CD4-positive, alpha-beta T cell (primary cell): ENCODE measurements around the gene ELANE. TPM values are rescaled to one million over a fixed set of nuclear protein-coding genes. Genes with fewer than 3 reads are reported as not detected.

ENCODE experiments used
- ATAC-seq: fragments of 200-7000 bp; cut with Tn5 transposase; one replicate; pipeline ENCODE4 v1.10.0; 2022; ENCODE audit warnings: mild to moderate bottlenecking; ENCODE audit not compliant: poor library complexity
- CTCF ChIA-PET: fragments of 350-600 bp; sonication (Branson Sonifier 250); formaldehyde crosslinking; loops from one replicate; lab custom pipeline; 2021; ENCODE audit warnings: antibody characterized with exemption, inconsistent platforms; lab: Charles Lee
- POLR2A ChIA-PET: fragments of 350-600 bp; sonication (Branson Sonifier 250); formaldehyde crosslinking; loops from one replicate; lab custom pipeline; 2021; ENCODE audit warnings: antibody characterized with exemption, inconsistent platforms; lab: Charles Lee
- DNase-seq, 14 experiments: peaks; one replicate each; pipeline ENCODE4 v3.0.0-alpha.2; 2013 to 2020; ENCODE audit warnings: mixed read lengths in 2 of 14
- H3K27ac ChIP-seq, 2 donors: one replicate each; pipeline versions ENCODE4 v1.5.1 to v1.7.0; 2013; ENCODE audit warnings: low read length in 2 of 2, low read depth in 1 of 2, mild to moderate bottlenecking in 1 of 2
- H3K27me3 ChIP-seq, 2 experiments: 1 replicate in 1 of 2; 2 replicates in 1 of 2; pipeline versions ENCODE4 v1.6.1 to v1.7.0; 2013; ENCODE audit warnings: low read length in 2 of 2, control low read depth in 1 of 2, mild to moderate bottlenecking in 1 of 2, moderate library complexity in 1 of 2; ENCODE audit not compliant: insufficient read depth in 2 of 2, control insufficient read depth in 1 of 2
- H3K36me3 ChIP-seq: one replicate; pipeline ENCODE4 v1.6.1; 2013; ENCODE audit warnings: low read length, control low read depth; ENCODE audit not compliant: insufficient read depth
- H3K4me1 ChIP-seq: one replicate; pipeline ENCODE4 v1.6.1; 2013; ENCODE audit warnings: low read length, control low read depth; ENCODE audit not compliant: insufficient read depth
- H3K4me3 ChIP-seq: one replicate; pipeline ENCODE4 v1.5.1; 2013; ENCODE audit warnings: mild to moderate bottlenecking, low read length, moderate library complexity
- H3K9me3 ChIP-seq, 2 experiments: 1 replicate in 1 of 2; 2 replicates in 1 of 2; pipeline versions ENCODE4 v1.6.1 to v1.7.0; 2013; ENCODE audit warnings: low read length in 2 of 2, mild to moderate bottlenecking in 2 of 2, control low read depth in 1 of 2, moderate library complexity in 1 of 2; ENCODE audit not compliant: control insufficient read depth in 1 of 2, insufficient read depth in 1 of 2
- H3K27ac Mint-ChIP-seq: one replicate; pipeline ENCODE4 v1.8.0; 2020; ENCODE audit warnings: mixed read lengths
- H3K27me3 Mint-ChIP-seq: one replicate; pipeline ENCODE4 v1.8.0; 2021; ENCODE audit warnings: mixed read lengths
- H3K36me3 Mint-ChIP-seq: one replicate; pipeline ENCODE4 v1.8.0; 2021; ENCODE audit warnings: low read depth, mixed read lengths
- H3K4me1 Mint-ChIP-seq: one replicate; pipeline ENCODE4 v1.8.0; 2021; ENCODE audit warnings: low read depth, mixed read lengths
- H3K4me3 Mint-ChIP-seq: one replicate; pipeline ENCODE4 v1.8.0; 2020; ENCODE audit warnings: mild to moderate bottlenecking, mixed read lengths
- H3K9me3 Mint-ChIP-seq: one replicate; pipeline ENCODE4 v1.8.0; 2020; ENCODE audit warnings: mixed read lengths
- intact Hi-C, 2 experiments: fragments of 100-400 bp; cut with DNase I in 1 of 2; cut with micrococcal nuclease in 1 of 2; formaldehyde crosslinking; loops; one replicate each; pipeline versions ENCODE4 v1.15.1 to v1.9.0; 2023 to 2025; cut with DNase I, micrococcal nuclease
- total RNA-seq, 174 experiments: library from RNA in 2 of 174; stranded (reverse) in 2 of 174; gene quantifications; one replicate each; pipeline ENCODE4 v1.2.3 and lab custom pipeline; 2021 to 2026
- TF ChIP-seq, protein P1 (sequence below): fragments of 200-600 bp; IDR thresholded peaks from one replicate; pipeline ENCODE4 v1.8.0; 2022; ENCODE audit warnings: antibody characterized with exemption, mild to moderate bottlenecking

The ELANE gene
- total RNA-seq, 2 experiments from 2014 or later = not detected

DNA sequence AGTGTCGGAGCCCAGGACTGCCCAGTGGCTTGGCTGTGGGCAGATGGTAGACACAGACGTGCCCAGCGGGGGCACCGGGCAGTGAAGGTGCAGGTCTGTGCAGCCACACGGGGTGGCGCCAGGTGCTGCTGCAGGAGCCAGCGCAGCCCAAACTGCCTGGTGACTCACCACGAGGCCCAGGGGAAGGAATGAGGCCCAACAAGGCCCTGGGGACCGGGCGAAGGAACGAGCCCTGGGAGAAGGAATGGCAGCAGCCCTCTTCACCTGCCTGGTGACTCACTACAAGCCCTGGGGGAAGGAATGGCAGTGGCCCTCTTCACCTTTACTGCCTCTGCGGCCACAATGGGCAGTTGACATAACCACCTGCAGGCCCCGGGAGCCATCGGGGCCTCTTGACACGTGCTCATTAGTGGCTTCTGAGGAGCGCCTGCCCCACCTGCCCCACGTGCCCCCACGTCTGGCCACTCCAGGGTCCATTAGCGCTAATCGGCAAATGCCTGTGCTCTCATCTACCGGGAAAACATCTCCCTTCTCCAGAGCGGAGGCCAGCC lies 31.6 kb downstream of the ELANE start:
- POLR2A ChIA-PET = no interaction called here
- H3K4me1 ChIP-seq = peaks cover 1% of the 10 kb centered on the region
- no peak overlapping the region for H3K4me3 ChIP-seq
- H3K27ac Mint-ChIP-seq = no peak overlapping the region
- peaks cover 47% of the 10 kb centered on the region for H3K36me3 Mint-ChIP-seq
- peaks cover 2% of the 10 kb centered on the region for H3K4me1 Mint-ChIP-seq
- CTCF ChIA-PET = no interaction called here
- DNase-seq (no peak), ATAC-seq (no peak)
- H3K9me3 ChIP-seq = no peaks in the 10 kb centered on the region
- no peak overlapping the region for H3K4me3 Mint-ChIP-seq
- no peak overlapping the region for H3K27ac ChIP-seq
- no peaks in the 10 kb centered on the region for H3K9me3 Mint-ChIP-seq
- TF ChIP-seq, protein P1, sequence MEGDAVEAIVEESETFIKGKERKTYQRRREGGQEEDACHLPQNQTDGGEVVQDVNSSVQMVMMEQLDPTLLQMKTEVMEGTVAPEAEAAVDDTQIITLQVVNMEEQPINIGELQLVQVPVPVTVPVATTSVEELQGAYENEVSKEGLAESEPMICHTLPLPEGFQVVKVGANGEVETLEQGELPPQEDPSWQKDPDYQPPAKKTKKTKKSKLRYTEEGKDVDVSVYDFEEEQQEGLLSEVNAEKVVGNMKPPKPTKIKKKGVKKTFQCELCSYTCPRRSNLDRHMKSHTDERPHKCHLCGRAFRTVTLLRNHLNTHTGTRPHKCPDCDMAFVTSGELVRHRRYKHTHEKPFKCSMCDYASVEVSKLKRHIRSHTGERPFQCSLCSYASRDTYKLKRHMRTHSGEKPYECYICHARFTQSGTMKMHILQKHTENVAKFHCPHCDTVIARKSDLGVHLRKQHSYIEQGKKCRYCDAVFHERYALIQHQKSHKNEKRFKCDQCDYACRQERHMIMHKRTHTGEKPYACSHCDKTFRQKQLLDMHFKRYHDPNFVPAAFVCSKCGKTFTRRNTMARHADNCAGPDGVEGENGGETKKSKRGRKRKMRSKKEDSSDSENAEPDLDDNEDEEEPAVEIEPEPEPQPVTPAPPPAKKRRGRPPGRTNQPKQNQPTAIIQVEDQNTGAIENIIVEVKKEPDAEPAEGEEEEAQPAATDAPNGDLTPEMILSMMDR = no peak
- no peaks in the 10 kb centered on the region for H3K27me3 Mint-ChIP-seq
- H3K27me3 ChIP-seq = no peaks in the 10 kb centered on the region
- H3K36me3 ChIP-seq = peaks cover 61% of the 10 kb centered on the region
- intact Hi-C loops = no loop called here

DNA sequence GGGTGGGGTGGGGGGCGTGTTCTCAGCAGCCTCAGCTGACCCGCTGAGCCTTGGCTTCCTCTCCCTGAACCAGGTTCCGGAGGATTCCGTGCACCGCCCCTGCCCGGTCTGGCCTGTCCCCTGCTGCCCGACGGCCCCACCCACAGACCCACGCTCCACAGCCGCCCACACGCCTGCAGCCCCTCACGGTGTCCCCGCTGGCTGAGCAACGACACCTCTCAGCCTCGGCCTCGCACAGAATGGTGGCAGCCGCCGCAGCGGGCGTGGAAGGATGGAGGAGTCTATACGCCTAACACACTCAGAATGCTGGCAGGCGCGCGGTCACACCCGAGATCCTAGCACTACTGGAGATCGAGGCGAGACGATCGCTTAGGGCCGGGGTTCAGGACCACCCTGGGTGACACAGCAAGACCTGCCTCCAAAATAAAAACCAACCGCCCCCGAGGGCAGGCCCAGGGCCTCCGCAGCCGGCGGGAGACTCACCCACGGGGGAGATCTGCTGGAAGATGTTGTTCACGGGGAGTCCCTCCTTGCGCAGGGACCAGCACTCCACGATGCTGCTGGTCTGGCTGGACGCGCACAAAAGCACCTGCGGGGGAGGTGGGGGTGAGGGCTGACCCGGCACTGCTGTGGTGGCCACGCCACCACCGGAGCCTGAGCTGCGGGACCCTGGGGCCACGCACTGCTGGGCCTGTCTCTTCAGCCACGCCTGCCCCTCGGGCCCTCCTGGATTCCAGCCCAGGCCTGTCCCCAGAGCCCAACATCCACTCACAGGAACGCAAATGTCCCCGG lies 32.5 kb downstream of the ELANE start:
- TF ChIP-seq, protein P1 = no peak
- intact Hi-C loops = no loop called here
- Mint-ChIP-seq H3K9me3 (no peaks in the 10 kb centered on the region), H3K4me1 (peaks cover 7% of the 10 kb centered on the region), H3K4me3 (no peak overlapping the region), H3K27ac (no peak overlapping the region), H3K27me3 (no peaks in the 10 kb centered on the region), H3K36me3 (peaks cover 55% of the 10 kb centered on the region)
- DNase-seq (no peak), ATAC-seq (no peak)
- H3K36me3 ChIP-seq = peaks cover 67% of the 10 kb centered on the region
- ChIA-PET POLR2A (no interaction called here), CTCF (no interaction called here)
- H3K9me3 ChIP-seq = no peaks in the 10 kb centered on the region
- H3K4me3 ChIP-seq = no peak overlapping the region
- no peaks in the 10 kb centered on the region for H3K27me3 ChIP-seq
- peaks cover 4% of the 10 kb centered on the region for H3K4me1 ChIP-seq
- H3K27ac ChIP-seq = no peak overlapping the region

DNA sequence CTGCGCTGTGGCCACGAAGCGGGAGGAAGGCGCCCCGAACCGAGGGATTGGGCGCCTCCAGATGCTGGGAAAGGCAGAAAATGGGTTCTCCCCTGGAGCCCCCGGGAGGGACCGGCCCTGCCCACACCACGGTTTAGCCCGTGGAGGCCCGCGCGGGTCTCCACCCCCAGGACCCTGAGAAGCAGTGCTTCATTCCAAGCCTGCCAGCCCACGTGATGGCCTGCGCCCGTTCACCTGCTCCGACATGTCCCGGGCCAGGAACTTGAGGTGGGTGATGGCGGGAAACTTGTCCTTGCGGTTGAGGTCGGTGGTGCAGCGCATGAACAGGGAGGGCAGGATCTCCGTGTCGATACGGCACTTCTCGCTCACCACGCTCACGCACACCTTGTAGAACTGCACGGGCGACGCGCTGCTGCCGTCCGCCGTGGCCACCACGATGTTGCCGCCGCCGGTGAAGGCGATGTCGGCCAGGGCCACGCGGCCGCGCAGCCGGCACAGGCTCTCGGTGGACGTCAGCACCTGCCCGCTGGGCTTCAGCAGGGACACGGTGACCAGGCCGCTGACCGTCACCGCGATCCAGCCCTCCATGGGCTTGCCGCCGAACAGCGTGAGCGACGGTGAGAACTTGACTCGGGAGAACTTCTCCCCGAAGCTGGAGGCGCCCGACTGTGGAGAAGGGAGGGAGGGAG lies 33.6 kb downstream of the ELANE start:
- intact Hi-C loops = no loop called here
- Mint-ChIP-seq H3K36me3 (peaks cover 61% of the 10 kb centered on the region), H3K4me3 (no peak overlapping the region), H3K4me1 (peaks cover 7% of the 10 kb centered on the region), H3K27me3 (no peaks in the 10 kb centered on the region), H3K27ac (no peak overlapping the region), H3K9me3 (no peaks in the 10 kb centered on the region)
- TF ChIP-seq, protein P1 = no peak
- ChIA-PET POLR2A (no interaction called here), CTCF (interaction anchor here (0.9 kb wide), 1 partner anchor 22 kb away, joined by 3 read pairs; no protein-coding TSS in a partner anchor)
- no peak for DNase-seq
- peaks cover 4% of the 10 kb centered on the region for H3K4me1 ChIP-seq
- peaks cover 74% of the 10 kb centered on the region for H3K36me3 ChIP-seq
- no peak overlapping the region for H3K27ac ChIP-seq
- no peaks in the 10 kb centered on the region for H3K27me3 ChIP-seq
- no peaks in the 10 kb centered on the region for H3K9me3 ChIP-seq
- H3K4me3 ChIP-seq = no peak overlapping the region
- ATAC-seq = no peak
